T1000 (cell line): Measurements from ENCODE around the gene CRKL.

Source experiments
- DNase-seq: peaks from one replicate; lab custom pipeline; 2025; ENCODE audit warnings: mixed read lengths; lab: John Stamatoyannopoulos, UW

Gene CRKL

GRCh38 chr22:20996598-20997535 lies 79.7 kb downstream of the CRKL start:
- DNase-seq, result no peak

- DNase-seq, result no peak
Measured at GRCh38 chr22:20997536-20998257, 80.5 kb downstream of the CRKL start.

GRCh38 chr22:20998411-20999336 lies 81.5 kb downstream of the CRKL start:
- no peak for DNase-seq

- DNase-seq, result no peak
Measured at GRCh38 chr22:20999350-21000206, 82.4 kb downstream of the CRKL start.

- no peak for DNase-seq
Measured at GRCh38 chr22:21000207-21000986, 83.2 kb downstream of the CRKL start.

GRCh38 chr22:21000987-21001600 lies 83.9 kb downstream of the CRKL start:
- DNase-seq, result no peak

- DNase-seq, result peak; percentile 92
Measured at GRCh38 chr22:21001601-21002325, 84.6 kb downstream of the CRKL start, which contains the start of gene THAP7. Gene THAP7, minus strand, starts transcription at chr22:21002118. Its CDS starts 207 bp downstream, at chr22:21001911.
